HG02642 (cell line): ENCODE measurements around the gene PLXND1.

Experiments used
- ATAC-seq: cut with Tn5 transposase; IDR thresholded peaks from one replicate; pipeline ENCODE4 v1.9.1; 2021; ENCODE audit warnings: mild to moderate bottlenecking; ENCODE audit not compliant: unreplicated experiment, poor library complexity

Gene PLXND1

DNA sequence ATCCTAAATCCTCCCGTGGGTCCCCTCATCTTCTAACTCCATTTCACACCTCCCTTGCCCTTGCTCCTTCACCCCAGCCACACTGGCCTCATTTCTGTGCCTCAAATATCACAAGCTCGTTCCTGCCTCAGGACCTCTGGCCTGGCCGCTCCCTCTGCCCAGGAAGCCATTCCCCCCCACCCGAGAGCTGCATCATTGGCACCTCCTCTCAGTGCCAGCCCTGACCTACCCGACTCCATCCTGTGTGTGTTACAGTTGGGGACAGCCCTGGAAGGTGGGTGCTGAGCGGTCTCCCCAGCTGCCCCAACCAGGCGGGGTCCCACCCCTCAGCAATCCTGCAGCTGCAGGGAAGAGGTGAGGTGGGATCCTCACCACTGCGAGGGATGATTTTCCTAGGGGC, 14.5 kb downstream of the PLXND1 start:
- ATAC-seq: no peak

DNA sequence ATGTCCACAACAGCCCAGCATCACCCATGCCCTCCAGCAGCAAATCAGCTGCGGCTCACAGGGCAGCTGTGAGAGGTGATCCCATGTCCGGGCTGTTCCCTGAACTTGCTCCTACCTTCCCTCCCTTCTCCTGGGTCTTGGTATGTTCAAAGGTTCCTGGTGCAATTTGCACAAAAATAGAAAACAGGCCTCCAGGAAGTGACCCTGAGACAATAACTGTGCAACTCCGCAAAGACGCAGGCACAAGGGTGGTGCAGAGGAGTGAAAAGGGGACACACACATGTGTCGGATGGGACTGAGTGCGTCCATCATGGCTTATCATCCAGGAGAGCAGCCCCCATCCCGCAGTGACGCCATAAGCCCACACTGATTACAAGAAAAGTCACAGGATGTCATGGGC, 16.3 kb downstream of the PLXND1 start:
- ATAC-seq: no peak

DNA sequence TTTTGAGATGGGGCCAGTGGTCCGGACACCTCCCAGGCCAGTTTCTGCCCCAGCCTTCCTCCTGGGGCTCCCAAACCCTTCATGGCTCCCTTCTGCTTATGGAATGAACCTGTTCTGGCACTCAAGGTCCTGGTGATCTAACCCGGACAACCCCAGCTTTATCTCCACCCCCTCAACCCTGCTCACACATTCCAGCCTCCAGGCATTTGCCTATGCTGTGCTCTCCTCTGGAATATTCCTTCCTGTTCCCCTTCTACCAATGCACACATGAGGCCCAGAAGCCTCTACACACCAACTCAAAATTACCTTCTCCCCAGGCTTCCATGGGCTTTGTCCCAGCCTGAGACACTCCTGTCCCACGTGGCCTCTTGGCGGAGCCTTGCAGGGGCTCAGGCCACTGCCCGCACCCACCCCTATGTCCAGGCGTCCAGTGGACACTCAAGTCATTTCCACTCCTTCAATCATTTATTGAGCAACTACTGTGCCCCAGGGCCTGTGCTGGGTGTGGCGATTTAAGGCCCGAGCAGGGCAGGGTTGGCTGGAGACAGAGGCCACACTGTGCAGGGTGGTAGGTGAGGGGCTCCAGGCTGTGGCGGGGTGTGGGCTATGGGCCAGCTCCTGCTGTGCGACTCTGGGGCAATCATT, 18.8 kb downstream of the PLXND1 start:
- no peak for ATAC-seq

DNA sequence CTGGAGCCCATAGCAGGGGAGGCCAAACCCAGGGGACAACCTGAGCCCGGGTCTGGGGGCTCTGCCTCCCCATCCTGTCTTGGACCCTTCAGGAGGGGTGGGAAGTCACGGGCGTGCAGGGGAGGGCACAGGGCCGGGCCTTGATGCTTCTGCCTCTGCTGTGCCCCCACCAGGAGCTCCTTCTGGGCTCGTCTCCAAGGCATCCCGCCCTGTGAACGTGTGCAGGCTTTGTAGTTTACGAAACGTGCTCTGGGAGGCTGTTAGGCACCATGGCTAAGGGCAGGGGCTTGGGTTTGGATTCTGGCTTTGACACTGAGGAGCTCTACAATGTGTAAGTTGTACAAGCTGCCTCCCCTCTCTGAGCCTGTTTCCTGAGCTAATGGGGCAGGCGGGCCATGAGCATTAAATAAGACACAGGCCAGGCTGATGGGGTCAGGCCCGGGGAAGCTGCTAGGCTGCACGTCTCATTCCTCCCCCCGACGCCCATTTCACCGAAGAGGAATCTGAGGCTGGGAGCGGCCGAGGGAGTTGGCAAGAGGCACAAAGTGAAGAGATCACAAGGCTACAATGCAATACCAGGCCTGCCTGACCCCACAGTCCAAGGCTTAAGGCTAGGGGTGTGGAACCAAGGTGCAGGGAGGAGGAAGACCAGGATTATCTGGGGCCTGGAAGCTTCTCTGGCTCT, 19.6 kb downstream of the PLXND1 start:
- ATAC-seq: no peak

DNA sequence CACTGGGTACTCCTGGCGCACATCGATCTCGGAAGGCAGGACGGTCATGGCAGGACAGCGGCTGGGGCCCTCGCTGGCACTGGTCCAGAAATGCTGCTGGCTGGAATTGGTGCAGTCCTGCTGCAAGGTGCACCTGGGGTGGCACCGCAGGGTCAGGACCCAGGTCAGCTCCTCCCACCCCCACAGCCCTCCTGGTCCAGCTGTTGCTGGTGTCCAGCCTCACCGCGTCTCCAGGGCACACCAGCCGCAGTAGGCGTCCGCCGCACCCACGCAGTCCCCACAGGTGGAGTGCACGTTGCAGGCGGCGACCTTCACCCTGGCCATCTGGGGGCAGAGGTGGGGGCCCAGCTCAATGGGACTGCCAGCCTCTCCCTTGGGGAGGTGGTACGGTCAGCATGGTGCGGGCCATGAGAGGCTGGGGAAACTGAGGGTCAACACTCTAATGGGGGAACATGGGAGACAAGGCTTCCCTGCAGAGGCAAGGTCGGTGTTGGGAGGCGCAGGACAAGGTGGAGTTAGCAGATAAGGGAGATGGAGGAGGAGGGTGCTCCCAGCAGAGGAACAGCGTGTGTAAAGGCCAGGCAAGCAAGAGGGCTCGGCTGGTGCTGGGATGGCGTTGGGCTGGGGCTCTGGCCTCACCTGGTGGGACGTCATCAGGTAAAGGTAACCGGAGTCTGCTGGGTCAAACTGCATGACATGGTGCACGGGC, 20.4 kb downstream of the PLXND1 start:
- ATAC-seq: no peak

DNA sequence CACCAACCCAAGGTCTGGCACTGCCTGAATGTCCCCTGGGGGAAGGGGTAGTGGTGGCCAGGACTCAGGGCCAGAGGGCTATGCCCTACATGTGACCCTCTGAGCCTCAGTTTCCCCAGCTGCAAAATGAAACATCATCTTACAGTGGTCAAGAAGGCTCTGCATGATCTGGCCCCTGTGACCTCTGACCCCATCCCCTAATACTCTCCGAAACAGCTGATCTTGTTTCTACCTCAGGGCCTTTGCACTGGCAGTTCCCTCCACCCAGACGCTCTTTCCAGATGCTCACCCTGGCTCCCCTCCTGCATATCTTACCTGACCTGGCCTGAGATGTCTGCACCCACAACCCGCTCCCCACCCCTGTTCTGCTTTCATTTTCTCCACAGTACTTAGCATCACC, 21.8 kb downstream of the PLXND1 start:
- ATAC-seq: no peak

DNA sequence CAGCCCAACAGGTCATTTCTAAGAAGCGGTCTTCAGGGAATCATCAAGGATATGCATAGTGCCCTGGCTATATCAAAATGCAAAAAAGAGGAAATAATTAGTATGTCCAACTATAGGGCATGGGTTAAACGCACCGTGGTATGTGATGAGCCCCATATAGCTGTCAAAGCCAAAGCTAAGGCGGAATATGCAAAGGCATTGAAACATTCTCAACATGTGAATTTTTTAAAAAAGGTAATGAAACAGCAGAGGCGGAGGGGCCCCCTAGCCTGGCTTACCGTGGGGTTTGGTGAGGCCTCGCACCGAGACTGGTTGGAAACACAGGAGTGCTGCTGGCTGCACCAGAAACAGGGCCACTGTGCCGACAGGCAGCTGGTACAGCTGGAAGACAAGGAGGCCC, 23.2 kb downstream of the PLXND1 start:
- no peak for ATAC-seq

DNA sequence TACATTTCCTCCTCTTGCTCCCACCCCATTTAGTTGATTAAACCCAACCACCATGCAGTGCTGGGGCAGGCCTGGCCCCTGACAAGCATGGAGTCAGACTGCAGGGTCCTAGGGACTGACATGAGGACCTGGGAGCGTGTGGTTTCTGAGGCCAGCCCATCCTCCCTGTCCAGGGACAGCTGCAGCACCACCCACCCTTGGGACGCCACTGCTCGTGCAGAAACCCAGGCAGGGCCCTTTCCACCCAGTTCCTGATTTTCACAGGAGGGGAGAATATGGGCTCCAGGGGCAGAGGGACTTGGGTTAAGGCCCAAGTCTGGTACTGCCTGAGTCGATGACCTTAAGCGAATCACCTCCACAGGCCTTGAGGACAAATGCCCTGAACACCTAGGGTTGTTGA, 23.7 kb downstream of the PLXND1 start:
- no peak for ATAC-seq

DNA sequence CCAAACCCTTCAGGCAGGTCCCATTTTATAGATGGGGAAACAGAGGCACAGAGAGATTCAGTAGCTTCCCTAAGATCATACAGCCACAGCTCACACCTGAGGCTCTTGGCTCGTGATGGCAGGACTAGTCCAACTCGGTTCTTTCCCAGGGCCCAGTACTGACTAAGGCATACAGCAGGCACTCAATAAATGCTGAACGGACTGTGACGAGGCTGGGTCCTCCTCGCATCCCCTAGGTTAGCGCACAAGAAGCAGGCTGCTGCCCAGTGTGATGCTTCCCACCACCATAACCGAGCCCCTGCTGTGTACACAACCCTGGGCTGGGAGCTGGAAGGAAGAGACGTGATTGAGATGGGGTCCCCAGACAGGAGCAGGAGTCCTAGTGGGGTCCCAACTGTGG, 24.9 kb downstream of the PLXND1 start:
- no peak for ATAC-seq

DNA sequence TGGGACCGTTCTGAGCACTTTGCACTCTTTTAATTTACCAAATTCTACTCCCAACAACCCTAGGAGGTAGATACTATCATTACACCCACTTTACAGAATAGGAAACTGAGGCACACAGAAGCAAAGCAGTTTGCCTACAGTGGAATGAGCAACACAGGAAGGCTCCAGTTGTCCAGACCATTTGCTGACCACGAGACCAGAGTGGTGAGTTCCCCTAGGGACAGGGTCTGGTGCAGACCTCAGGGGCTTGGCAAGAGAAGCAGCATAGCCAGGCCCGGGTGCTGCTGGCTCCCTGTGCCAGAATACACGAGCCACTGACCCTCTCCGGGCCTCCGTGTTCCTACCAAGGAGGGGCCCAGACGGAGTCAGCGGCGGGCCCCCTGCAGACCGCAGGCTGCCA, 26.5 kb downstream of the PLXND1 start:
- no peak for ATAC-seq

DNA sequence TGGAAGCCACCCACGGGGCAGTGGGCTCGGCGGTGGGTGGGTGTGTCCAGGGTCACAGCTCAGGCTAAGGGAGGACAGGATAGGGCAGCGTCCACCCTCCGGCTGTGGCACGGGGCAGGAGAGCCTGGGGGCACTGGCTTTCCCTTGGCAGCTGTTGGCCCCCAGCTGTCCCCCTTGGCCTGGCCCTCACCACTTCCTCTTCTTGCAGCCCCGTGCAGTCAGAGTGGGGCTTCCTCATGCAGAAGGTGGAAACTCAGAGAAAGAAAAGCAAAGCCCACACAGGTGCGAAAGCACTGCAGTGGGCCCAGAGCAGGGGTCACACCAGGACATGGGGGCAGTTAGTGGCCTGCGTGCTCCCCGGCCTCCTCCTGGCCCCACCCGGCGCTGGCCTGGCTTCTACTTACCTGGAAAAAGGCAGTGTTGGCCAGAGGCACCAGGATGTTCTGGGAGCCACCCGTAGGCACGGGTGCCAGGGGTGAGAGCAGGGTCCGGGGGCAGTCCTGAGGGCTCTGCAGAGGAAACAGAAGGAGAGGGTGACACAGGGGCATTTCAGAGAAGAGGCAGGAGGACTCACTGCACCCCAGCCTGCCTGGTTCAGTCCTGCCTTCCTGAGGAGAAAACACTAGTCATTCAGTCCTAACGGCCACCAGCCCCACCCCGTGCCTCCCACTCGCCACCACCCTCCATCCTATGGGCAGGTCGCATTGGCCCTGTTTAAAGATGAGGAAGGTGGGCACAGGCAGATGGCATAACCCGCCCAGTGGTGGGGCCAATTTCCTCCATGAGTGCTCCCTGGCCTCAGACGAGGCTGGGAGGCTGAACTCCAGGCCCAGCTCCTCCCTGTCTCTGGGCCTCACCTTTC, 28.3 kb downstream of the PLXND1 start:
- ATAC-seq: peak; percentile 51

DNA sequence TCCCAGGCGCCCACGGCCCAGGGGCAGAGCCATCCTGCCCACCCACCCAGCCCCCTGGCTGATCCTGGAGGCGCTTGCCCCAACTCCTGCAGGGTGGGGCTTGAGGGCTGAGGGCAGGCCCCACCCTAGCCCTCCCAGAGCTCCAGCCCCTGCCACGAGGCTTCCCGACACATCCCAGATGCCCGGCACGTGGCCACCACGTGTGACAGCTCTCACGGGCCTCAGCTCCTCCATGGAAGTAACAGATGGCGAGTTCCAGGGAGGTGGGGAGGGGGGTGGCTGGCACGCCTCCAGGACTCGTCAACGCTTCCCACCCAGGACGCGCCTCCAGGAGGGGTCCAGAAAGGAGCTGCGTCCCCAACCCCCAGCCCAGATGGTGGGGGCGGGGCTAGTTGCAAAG, 29.1 kb downstream of the PLXND1 start:
- ATAC-seq: no peak

DNA sequence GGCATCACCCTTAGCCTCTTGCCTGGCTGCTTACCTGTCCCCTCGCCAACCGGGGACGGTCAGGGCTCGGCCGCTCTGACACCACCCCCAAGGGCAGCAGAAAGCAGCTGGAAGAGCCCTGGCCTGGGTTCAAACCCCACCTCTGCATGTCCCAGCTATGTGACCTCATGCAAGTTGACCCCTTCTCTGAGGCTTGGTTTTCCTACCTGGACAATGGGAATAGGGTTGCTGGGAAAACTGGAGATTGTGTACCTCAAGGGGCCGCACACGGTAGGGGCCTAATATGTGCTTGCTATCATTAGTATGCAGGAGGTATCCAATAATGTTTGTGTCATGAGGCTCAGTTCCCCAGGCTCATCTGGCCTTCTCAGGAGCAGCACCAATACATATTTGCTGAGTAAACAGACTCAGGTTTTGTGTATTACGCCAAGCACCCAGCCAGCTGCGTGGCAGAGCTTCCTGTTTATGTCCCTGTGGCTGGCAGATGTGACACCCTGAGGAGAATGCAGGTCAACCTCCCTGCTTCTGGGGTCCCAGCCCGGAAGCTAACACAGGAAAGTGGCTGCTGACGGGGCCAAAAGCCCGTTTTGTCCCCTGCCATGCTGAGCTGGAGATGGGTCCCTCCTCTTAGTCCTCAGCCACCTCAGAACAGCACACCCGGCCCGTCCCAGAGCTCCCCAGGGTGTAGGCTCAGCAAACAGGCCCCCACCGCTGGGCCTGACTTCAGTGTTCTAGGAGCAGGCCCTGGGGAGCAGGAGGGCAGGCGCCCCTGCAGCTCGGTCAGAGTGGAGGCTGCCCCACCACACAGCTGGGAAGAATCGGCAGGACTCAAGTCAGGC, 29.7 kb downstream of the PLXND1 start:
- ATAC-seq: peak; percentile 35

DNA sequence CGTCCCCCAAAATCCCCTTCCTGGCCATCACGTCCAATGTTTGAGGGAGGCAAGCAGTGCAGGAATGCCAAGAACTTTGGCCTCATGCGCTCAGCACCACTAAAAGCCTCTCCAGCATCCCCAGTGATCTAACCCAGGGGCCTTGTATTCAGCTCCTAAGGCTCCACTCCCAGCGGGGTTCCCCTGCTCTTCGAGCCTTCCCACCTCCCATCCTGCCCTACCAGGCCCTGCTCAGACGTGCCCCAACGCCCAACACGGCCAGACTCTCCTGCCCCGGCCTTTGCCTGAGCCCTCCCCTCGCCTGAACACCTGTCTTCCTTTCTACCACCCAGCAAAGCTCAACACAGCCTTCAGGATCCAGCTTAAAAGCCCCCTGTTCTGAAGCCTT, 30.5 kb downstream of the PLXND1 start:
- ATAC-seq: no peak

DNA sequence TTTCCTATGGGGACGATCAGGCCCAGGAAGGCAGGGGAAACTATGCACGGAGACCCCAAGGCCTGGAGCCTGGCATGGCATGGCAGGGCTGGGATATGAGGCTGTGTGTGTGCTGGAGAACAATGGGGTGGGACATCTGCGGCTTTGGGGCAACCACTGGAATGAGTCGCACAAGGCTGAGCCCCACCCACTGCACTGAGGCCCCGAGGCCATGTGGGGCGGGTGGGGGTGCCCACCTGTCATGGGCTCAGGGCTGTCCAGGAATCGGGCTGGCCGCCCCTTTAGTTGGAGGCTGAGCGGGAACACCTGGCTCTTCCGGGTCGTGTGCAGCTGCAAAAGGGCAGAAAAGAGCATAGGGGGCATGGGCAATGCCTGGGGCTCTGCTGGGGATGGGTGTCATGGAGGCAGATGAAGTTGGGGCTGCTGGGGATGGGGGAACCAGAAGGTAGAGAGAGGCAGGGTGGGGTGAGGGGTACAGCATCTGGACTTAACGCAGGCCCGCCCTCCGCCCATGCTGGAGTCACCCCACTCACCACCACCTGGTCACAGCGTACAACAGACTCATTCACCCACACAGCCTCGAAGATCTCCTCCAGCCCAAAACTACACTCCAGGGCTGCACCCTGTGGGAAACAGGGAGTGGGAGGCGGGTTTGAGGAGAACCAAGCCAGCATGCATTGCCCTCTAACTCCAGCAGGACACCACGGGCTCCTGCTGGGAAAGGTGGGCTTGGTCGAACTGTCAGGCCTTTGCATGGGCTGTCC, 31.1 kb downstream of the PLXND1 start:
- ATAC-seq: no peak

DNA sequence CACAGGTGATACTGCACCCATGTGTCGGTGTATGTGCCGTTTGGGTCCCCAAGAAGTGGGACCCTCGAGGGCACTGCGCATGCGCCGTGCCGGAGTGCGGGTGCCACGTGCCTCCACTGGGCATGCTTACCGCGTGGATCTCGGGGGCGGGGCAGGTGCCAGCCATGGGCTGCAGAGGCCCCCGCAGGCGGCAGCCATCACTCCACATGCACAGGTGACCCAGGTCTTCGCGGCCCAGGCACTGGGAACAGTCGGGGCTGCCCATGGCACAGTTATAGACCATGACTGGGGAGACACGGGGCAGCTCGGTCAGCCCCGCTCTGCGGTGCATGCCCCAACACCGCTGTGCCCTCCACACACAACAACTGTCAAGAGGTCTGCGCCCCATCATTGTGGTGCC, 32.3 kb downstream of the PLXND1 start:
- ATAC-seq: no peak

DNA sequence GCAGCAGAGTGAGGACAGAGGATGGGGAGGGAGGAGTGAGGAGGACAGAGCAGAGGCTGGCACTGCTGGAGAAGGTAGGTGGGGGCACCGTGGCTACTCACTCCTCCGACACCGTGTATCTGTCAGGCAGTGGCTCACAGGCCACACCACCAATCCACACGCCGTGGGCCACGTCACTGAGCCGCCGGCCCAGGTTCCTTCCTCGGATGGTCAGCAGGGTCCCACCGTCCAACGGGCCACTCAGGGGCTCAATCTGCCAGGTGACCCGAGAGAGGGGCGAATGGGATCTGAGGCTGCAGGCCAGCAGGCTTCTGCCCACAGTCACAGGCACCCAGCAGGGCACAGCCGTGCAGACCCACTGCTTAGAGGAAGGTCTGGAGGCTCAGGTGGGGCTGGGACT, 33.0 kb downstream of the PLXND1 start:
- ATAC-seq: no peak

DNA sequence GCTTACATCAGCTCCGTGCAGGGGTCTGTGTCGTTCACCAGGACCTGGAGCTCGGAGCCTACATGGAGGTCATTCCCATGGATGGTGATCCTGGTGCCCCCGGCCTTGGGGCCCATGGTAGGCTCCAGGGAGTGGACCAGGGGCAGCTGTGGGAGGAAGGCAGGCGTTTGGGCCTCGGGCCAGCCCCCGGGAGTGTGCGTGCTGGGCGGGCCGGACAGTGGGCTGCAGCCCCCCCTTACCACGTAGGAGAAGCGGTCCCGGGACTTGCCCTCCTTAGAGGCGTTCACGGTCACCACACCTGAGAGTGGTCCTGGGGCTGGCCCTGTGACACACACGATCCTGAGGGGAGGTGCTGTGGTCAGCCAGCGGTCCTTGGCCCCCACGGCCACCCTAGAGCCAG, 33.9 kb downstream of the PLXND1 start:
- no peak for ATAC-seq
